Cardiac muscle cell (in vitro differentiated cells and primary cell): ENCODE data around the gene LSM2. TPM values are rescaled to one million over a fixed set of nuclear protein-coding genes. Genes with fewer than 3 reads are reported as not detected.

Experiments
- DNase-seq, 2 donors: peaks; one replicate each; pipeline versions ENCODE4 v3.0.0 to v3.0.0-alpha.2; 2010 to 2017; ENCODE audit warnings: low read depth in 1 of 2, low spot score in 1 of 2
- H3K27ac ChIP-seq: fragments of 200-600 bp; sonication (generic); 2 replicates; pipeline ENCODE4 v1.5.1; 2016
- H3K27me3 ChIP-seq: fragments of 200-600 bp; sonication (generic); 2 replicates; pipeline ENCODE4 v1.6.0; 2016; ENCODE audit warnings: control low read depth
- H3K36me3 ChIP-seq: fragments of 200-600 bp; sonication (generic); 2 replicates; pipeline ENCODE4 v1.5.1; 2016; ENCODE audit warnings: control low read depth
- H3K4me1 ChIP-seq: fragments of 200-600 bp; sonication (generic); 2 replicates; pipeline ENCODE4 v1.8.1; 2017; ENCODE audit warnings: low read depth, mild to moderate bottlenecking, mixed run types
- H3K4me3 ChIP-seq: fragments of 200-600 bp; sonication (generic); 2 replicates; pipeline ENCODE4 v1.5.1; 2016; ENCODE audit warnings: mild to moderate bottlenecking
- H3K9me3 ChIP-seq: fragments of 200-600 bp; sonication (generic); 2 replicates; pipeline ENCODE4 v1.5.1; 2017; ENCODE audit warnings: low read depth, mild to moderate bottlenecking, control low read depth
- CTCF ChIP-seq: IDR thresholded peaks from 2 replicates; pipeline ENCODE4 v1.5.1; 2012; ENCODE audit warnings: low read depth, mild to moderate bottlenecking, low read length
- polyA plus RNA-seq: library from polyadenylated mRNA; unstranded; fragments of >200 nt; fragmentation: Nextera tagmentation; extraction: Ambion mirVana; gene quantifications from 2 replicates; pipeline ENCODE4 v1.2.1, GENCODE V29; 2016
- total RNA-seq: library from RNA; depleted of rRNA; stranded (reverse); fragments of >200 nt; gene quantifications from 2 replicates; pipeline ENCODE4 v1.2.3, GENCODE V29; 2016

LSM2 gene
- total and polyA plus RNA-seq, 2 experiments from 2014 or later, result 64.2 to 76.8 TPM

GRCh38 chr6:31799781-31800180 is 7.0 kb downstream of the LSM2 start:
- Histone ChIP-seq H3K4me1 (peaks cover 3% of the 10 kb centered on the region), H3K4me3 (no peak overlapping the region), H3K27me3 (no peaks in the 10 kb centered on the region), H3K36me3 (no peaks in the 10 kb centered on the region), H3K9me3 (no peaks in the 10 kb centered on the region), H3K27ac (no peak overlapping the region)
- no peak for DNase-seq
- no peak for TF ChIP-seq CTCF

GRCh38 chr6:31797588-31797987 is 9.2 kb downstream of the LSM2 start:
- no peak for DNase-seq
- Histone ChIP-seq H3K27me3 (no peaks in the 10 kb centered on the region), H3K4me3 (no peak overlapping the region), H3K9me3 (no peaks in the 10 kb centered on the region), H3K27ac (peak overlapping the region; percentile 28), H3K36me3 (no peaks in the 10 kb centered on the region), H3K4me1 (peaks cover 7% of the 10 kb centered on the region)
- no peak for TF ChIP-seq CTCF

- Histone ChIP-seq H3K4me1 (peaks cover 7% of the 10 kb centered on the region), H3K36me3 (peaks cover 3% of the 10 kb centered on the region), H3K4me3 (no peak overlapping the region), H3K9me3 (no peaks in the 10 kb centered on the region), H3K27me3 (no peaks in the 10 kb centered on the region), H3K27ac (peak overlapping the region; percentile 28)
- no peak for DNase-seq
- no peak for TF ChIP-seq CTCF
Observed at GRCh38 chr6:31796993-31797385, 9.8 kb downstream of the LSM2 start.

GRCh38 chr6:31795616-31796298 is 11.0 kb downstream of the LSM2 start, which contains the start of gene VARS1:
VARS1 (minus strand) TSS chr6:31795752; CDS start chr6:31795217, 535 bp downstream.
- H3K4me1 ChIP-seq, result peaks cover 7% of the 10 kb centered on the region
- TF ChIP-seq CTCF, result peak; percentile 71

GRCh38 chr6:31794866-31795615 is 11.7 kb downstream of the LSM2 start:
- H3K27me3 ChIP-seq, result no peaks in the 10 kb centered on the region
- DNase-seq, result peak; percentile 5 to 29
- peaks cover 7% of the 10 kb centered on the region for H3K4me1 ChIP-seq
- H3K27ac ChIP-seq, result peak overlapping the region; percentile 100
- H3K4me3 ChIP-seq, result peak overlapping the region; percentile 76
- no peak for TF ChIP-seq CTCF
- no peaks in the 10 kb centered on the region for H3K9me3 ChIP-seq
- H3K36me3 ChIP-seq, result peaks cover 6% of the 10 kb centered on the region

More at GRCh38 chr6:31795616-31796298, 11.0 kb downstream of the LSM2 start, which contains the start of gene VARS1:
- peak within 1 kb of the TSS; percentile 100 for H3K27ac ChIP-seq
- no peaks in the 10 kb centered on the region for H3K9me3 ChIP-seq
- H3K36me3 ChIP-seq, result peaks cover 6% of the 10 kb centered on the region
- H3K27me3 ChIP-seq, result no peaks in the 10 kb centered on the region
- H3K4me3 ChIP-seq, result peak within 1 kb of the TSS; percentile 76
- DNase-seq, result peak; percentile 93 to 96
